ENCODE measurements around the gene PON2. TPM values are rescaled to one million over a fixed set of nuclear protein-coding genes. Genes with fewer than 3 reads are reported as not detected.
"Not testable (repeated sequence)": the region's sequence is repeated elsewhere in the genome, so short reads cannot be mapped to it uniquely, and the experiment has no call there.

Gene PON2
- total RNA-seq, 1 experiment from 2014 or later, result 141 TPM

DNA sequence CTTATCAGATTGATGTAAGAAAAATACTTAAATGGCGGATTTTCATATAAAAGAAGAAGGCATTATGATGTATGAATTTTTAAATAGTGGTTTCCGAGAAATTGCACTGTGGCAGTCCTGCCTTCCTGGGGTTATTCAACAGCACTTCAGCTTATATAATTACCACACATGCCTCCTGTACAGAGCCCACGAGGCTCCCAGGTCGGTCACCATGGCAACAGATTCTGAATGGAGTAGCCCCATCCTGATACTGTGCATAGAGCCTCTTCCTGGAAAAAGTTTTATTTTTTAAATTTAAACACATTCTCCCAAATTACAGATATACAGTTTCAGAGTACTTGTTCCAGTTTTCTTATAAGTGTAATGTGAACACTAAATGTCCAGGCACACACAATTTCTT, 35.0 kb upstream of the PON2 start:
- no peaks in the 10 kb centered on the region for H3K9me3 ChIP-seq
- no peaks in the 10 kb centered on the region for H3K36me3 Mint-ChIP-seq (ENCODE audit: insufficient read depth, unreplicated experiment)
- TF ChIP-seq, protein P1, sequence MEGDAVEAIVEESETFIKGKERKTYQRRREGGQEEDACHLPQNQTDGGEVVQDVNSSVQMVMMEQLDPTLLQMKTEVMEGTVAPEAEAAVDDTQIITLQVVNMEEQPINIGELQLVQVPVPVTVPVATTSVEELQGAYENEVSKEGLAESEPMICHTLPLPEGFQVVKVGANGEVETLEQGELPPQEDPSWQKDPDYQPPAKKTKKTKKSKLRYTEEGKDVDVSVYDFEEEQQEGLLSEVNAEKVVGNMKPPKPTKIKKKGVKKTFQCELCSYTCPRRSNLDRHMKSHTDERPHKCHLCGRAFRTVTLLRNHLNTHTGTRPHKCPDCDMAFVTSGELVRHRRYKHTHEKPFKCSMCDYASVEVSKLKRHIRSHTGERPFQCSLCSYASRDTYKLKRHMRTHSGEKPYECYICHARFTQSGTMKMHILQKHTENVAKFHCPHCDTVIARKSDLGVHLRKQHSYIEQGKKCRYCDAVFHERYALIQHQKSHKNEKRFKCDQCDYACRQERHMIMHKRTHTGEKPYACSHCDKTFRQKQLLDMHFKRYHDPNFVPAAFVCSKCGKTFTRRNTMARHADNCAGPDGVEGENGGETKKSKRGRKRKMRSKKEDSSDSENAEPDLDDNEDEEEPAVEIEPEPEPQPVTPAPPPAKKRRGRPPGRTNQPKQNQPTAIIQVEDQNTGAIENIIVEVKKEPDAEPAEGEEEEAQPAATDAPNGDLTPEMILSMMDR (IDR thresholded peaks at IDR 0.05; ENCODE audit: insufficient read depth in 1 of 2, low read depth in 1 of 2, low read length in 1 of 2, severe bottlenecking in 1 of 2, unreplicated experiment in 1 of 2), result no peak
- ChIA-PET POLR2A (interaction anchor here (0.6 to 0.8 kb wide), 2 partner anchors 29 to 813 kb away, joined by 3 to 4 read pairs; no protein-coding TSS in a partner anchor), CTCF (interaction anchor here (0.6 kb wide), 1 partner anchor 9 kb away, joined by 3 read pairs; no protein-coding TSS in a partner anchor)
- H3K4me3 ChIP-seq (ENCODE audit: low read depth, low read length), result no peak overlapping the region
- no TSS peak for BruUV-seq (replicated peaks)
- no peak for DNase-seq
- H3K27me3 ChIP-seq (replicated peaks; ENCODE audit: control insufficient read depth, insufficient read depth, low read length), result no peaks in the 10 kb centered on the region
- H3K36me3 ChIP-seq (ENCODE audit: control insufficient read depth, insufficient read depth, low read length), result no peaks in the 10 kb centered on the region
- H3K4me3 Mint-ChIP-seq (ENCODE audit: unreplicated experiment), result no peak overlapping the region
- H3K4me1 Mint-ChIP-seq (ENCODE audit: low read depth, unreplicated experiment), result peaks cover 7% of the 10 kb centered on the region
- H3K4me1 ChIP-seq, result peaks cover 11% of the 10 kb centered on the region
- H3K9me3 Mint-ChIP-seq (ENCODE audit: unreplicated experiment), result no peaks in the 10 kb centered on the region
- no peaks in the 10 kb centered on the region for H3K27me3 Mint-ChIP-seq (ENCODE audit: insufficient read depth, unreplicated experiment)
- intact Hi-C loops (cut with micrococcal nuclease; ENCODE audit: unreplicated experiment), result loop anchor here (1.0 to 10.0 kb wide), 4 partner anchors 29 to 1175 kb away; no protein-coding TSS in a partner anchor
- H3K27ac Mint-ChIP-seq (ENCODE audit: unreplicated experiment), result no peak overlapping the region

DNA sequence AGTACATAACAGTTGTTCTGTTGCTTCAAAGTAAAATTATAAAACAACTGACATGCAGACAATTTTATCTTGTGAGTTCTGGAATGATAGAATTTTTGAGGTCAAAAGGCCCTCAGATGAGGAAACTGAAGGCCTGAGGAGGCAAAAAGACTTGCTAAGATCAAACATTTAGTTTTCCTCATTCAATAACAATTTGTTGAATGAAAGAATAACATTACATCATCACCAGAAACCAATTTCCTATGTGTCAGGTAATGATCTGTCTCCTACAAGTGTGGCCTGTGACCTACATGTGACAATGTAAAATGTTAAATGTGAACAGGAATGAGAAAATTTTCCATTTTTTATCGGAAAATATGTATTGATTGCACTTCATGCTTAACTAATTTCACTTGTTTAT, 34.4 kb upstream of the PON2 start:
- no peak for DNase-seq
- POLR2A ChIA-PET, result interaction anchor here (0.6 kb wide), 1 partner anchor 813 kb away, joined by 3 read pairs; no protein-coding TSS in a partner anchor
- Histone ChIP-seq H3K36me3 (ENCODE audit: control insufficient read depth, insufficient read depth, low read length) (no peaks in the 10 kb centered on the region), H3K27me3 (replicated peaks; ENCODE audit: control insufficient read depth, insufficient read depth, low read length) (no peaks in the 10 kb centered on the region), H3K4me1 (peaks cover 11% of the 10 kb centered on the region), H3K4me3 (ENCODE audit: low read depth, low read length) (no peak overlapping the region), H3K9me3 (no peaks in the 10 kb centered on the region; the same call in 1 of the 2 replicates)
- Mint-ChIP-seq H3K27ac (ENCODE audit: unreplicated experiment) (no peak overlapping the region), H3K4me3 (ENCODE audit: unreplicated experiment) (no peak overlapping the region), H3K4me1 (ENCODE audit: low read depth, unreplicated experiment) (peaks cover 7% of the 10 kb centered on the region), H3K27me3 (ENCODE audit: insufficient read depth, unreplicated experiment) (no peaks in the 10 kb centered on the region), H3K36me3 (ENCODE audit: insufficient read depth, unreplicated experiment) (no peaks in the 10 kb centered on the region), H3K9me3 (ENCODE audit: unreplicated experiment) (no peaks in the 10 kb centered on the region)
- CTCF ChIA-PET, result no interaction called here
- intact Hi-C loops (cut with micrococcal nuclease; ENCODE audit: unreplicated experiment), result no loop called here
- no TSS peak for BruUV-seq (replicated peaks)
- TF ChIP-seq, protein P1 (IDR thresholded peaks at IDR 0.05; ENCODE audit: insufficient read depth in 1 of 2, low read depth in 1 of 2, low read length in 1 of 2, severe bottlenecking in 1 of 2, unreplicated experiment in 1 of 2), result no peak

DNA sequence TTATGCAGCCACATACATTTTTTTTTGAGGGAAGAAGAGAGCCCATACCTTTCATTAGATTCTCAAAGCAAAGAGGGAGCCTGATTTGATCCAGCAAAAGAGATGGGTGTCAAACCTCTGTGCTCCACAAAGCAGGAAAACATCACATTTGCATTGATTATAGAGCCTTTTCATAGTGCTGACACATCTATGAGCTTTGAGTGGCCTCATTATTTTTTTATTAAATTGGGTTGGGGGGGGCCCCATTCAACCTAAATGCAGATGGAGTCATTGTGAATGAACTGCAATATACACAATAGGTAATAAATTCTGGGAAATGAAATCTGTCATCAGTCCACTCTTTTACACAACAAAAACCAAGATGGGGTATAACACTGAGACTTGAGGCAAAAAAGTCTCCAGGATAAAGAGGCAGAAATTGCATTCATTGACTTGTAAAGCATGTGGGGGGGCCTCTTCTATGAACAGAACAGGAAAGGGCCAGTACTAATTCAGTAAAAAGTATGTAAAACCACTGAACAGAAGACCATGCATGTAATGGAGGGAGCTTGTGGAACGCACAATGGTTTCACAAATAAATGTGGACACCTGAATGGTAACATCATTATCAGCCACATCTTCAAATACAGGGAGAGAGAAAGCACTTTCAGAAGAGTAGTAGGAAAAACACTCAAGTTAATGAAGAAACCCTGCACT, 33.2 kb upstream of the PON2 start:
- Mint-ChIP-seq H3K27me3 (ENCODE audit: insufficient read depth, unreplicated experiment) (no peaks in the 10 kb centered on the region), H3K4me1 (ENCODE audit: low read depth, unreplicated experiment) (peaks cover 7% of the 10 kb centered on the region), H3K36me3 (ENCODE audit: insufficient read depth, unreplicated experiment) (no peaks in the 10 kb centered on the region), H3K27ac (ENCODE audit: unreplicated experiment) (no peak overlapping the region), H3K4me3 (ENCODE audit: unreplicated experiment) (no peak overlapping the region), H3K9me3 (ENCODE audit: unreplicated experiment) (no peaks in the 10 kb centered on the region)
- Histone ChIP-seq H3K36me3 (ENCODE audit: control insufficient read depth, insufficient read depth, low read length) (no peaks in the 10 kb centered on the region), H3K27me3 (replicated peaks; ENCODE audit: control insufficient read depth, insufficient read depth, low read length) (no peaks in the 10 kb centered on the region), H3K4me3 (ENCODE audit: low read depth, low read length) (no peak overlapping the region), H3K4me1 (peaks cover 11% of the 10 kb centered on the region), H3K9me3 (no peaks in the 10 kb centered on the region; the same call in 1 of the 2 replicates)
- CTCF ChIA-PET, result no interaction called here
- intact Hi-C loops (cut with micrococcal nuclease; ENCODE audit: unreplicated experiment), result no loop called here
- no TSS peak for BruUV-seq (replicated peaks)
- POLR2A ChIA-PET, result no interaction called here
- TF ChIP-seq, protein P1 (IDR thresholded peaks at IDR 0.05; ENCODE audit: insufficient read depth in 1 of 2, low read depth in 1 of 2, low read length in 1 of 2, severe bottlenecking in 1 of 2, unreplicated experiment in 1 of 2), result no peak
- no peak for DNase-seq

DNA sequence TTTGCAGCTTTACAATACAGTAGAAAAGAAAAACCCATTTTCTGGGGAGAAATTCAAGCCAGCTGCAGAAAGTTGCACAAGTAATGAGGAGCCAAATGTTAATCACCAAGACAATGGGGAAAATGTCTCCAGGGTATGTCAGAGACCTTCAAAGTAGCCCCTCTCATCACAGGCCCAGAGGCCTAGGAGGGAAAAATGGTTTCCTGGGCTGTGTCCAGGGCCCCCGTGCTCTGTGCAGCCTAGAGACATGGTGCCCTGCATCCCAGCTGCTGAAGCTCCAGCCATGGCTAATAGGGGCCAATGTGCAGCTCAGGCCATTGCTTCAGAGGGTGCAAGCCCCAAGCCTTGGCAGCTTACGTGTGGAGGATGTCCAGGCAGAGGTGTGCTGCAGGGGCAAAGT, 25.8 kb upstream of the PON2 start:
- DNase-seq; H3K4me3 ChIP-seq (ENCODE audit: low read depth, low read length); H3K4me3 Mint-ChIP-seq (ENCODE audit: unreplicated experiment); H3K27me3 Mint-ChIP-seq (ENCODE audit: insufficient read depth, unreplicated experiment); H3K9me3 ChIP-seq; CTCF ChIA-PET; H3K27ac Mint-ChIP-seq (ENCODE audit: unreplicated experiment); H3K4me1 Mint-ChIP-seq (ENCODE audit: low read depth, unreplicated experiment); H3K36me3 ChIP-seq (ENCODE audit: control insufficient read depth, insufficient read depth, low read length); BruUV-seq (replicated peaks); intact Hi-C loops (cut with micrococcal nuclease; ENCODE audit: unreplicated experiment); H3K36me3 Mint-ChIP-seq (ENCODE audit: insufficient read depth, unreplicated experiment); POLR2A ChIA-PET; H3K4me1 ChIP-seq; H3K27me3 ChIP-seq (replicated peaks; ENCODE audit: control insufficient read depth, insufficient read depth, low read length): not testable (repeated sequence)
- peaks cover 23% of the 10 kb centered on the region for H3K9me3 Mint-ChIP-seq (ENCODE audit: unreplicated experiment)
